Astrocyte (in vitro differentiated cells and primary cell): Measurements from ENCODE around the gene FSTL3. TPM values are rescaled to one million over a fixed set of nuclear protein-coding genes. Genes with fewer than 3 reads are reported as not detected.

Experiments
- DNase-seq: peaks from one replicate; pipeline ENCODE4 v3.0.0-alpha.2; 2010; ENCODE audit warnings: low read depth
- FAIRE-seq: peaks from 2 replicates; lab custom pipeline; 2011; peaks lifted over from hg19 to GRCh38; lab: Jason Lieb, UNC
- H2AFZ ChIP-seq: 2 replicates; pipeline ENCODE4 v1.6.0; 2012; ENCODE audit warnings: low read depth, low read length, inconsistent platforms
- H3K27ac ChIP-seq: 2 replicates; pipeline ENCODE4 v1.5.1; 2011; ENCODE audit warnings: low read depth, low read length, inconsistent platforms
- H3K27me3 ChIP-seq: 2 replicates; pipeline ENCODE4 v1.6.0; 2011; ENCODE audit warnings: low read length, inconsistent platforms; ENCODE audit not compliant: insufficient read depth
- H3K36me3 ChIP-seq: 2 replicates; pipeline ENCODE4 v1.5.1; 2011; ENCODE audit warnings: low read length, inconsistent platforms; ENCODE audit not compliant: insufficient read depth
- H3K4me1 ChIP-seq: 2 replicates; pipeline ENCODE4 v1.5.1; 2011; ENCODE audit warnings: low read length, inconsistent platforms; ENCODE audit not compliant: insufficient read depth
- H3K4me2 ChIP-seq: 2 replicates; pipeline ENCODE4 v1.6.0; 2012; ENCODE audit warnings: low read length, inconsistent platforms
- H3K4me3 ChIP-seq: 2 replicates; pipeline ENCODE4 v1.5.1; 2011; ENCODE audit warnings: low read depth, mild to moderate bottlenecking, low read length, inconsistent platforms; ENCODE audit not compliant: insufficient read depth
- H3K79me2 ChIP-seq: 2 replicates; pipeline ENCODE4 v1.6.0; 2012; ENCODE audit warnings: mild to moderate bottlenecking, low read length, inconsistent platforms; ENCODE audit not compliant: insufficient read depth
- H3K9ac ChIP-seq: 2 replicates; pipeline ENCODE4 v1.6.0; 2012; ENCODE audit warnings: mild to moderate bottlenecking, low read length, inconsistent platforms
- H3K9me3 ChIP-seq: 2 replicates; pipeline ENCODE4 v1.5.1; 2012; ENCODE audit warnings: low read depth, mild to moderate bottlenecking, low read length, inconsistent platforms; ENCODE audit not compliant: insufficient read depth
- H4K20me1 ChIP-seq: 2 replicates; pipeline ENCODE4 v1.6.0; 2012; ENCODE audit warnings: low read length, inconsistent platforms; ENCODE audit not compliant: insufficient read depth
- H3K27ac Mint-ChIP-seq: one replicate; pipeline ENCODE4 v1.8.0; 2021; ENCODE audit warnings: mild to moderate bottlenecking, mixed read lengths; ENCODE audit not compliant: unreplicated experiment
- H3K27me3 Mint-ChIP-seq: one replicate; pipeline ENCODE4 v1.8.0; 2021; ENCODE audit warnings: low read depth, mixed read lengths; ENCODE audit not compliant: unreplicated experiment
- H3K36me3 Mint-ChIP-seq: one replicate; pipeline ENCODE4 v1.8.0; 2021; ENCODE audit warnings: low read depth, mixed read lengths; ENCODE audit not compliant: unreplicated experiment
- H3K4me1 Mint-ChIP-seq: one replicate; pipeline ENCODE4 v1.8.0; 2021; ENCODE audit warnings: low read depth, mixed read lengths; ENCODE audit not compliant: unreplicated experiment
- H3K4me3 Mint-ChIP-seq: one replicate; pipeline ENCODE4 v1.8.0; 2021; ENCODE audit warnings: mild to moderate bottlenecking, moderate library complexity, mixed read lengths; ENCODE audit not compliant: unreplicated experiment
- H3K9me3 Mint-ChIP-seq: one replicate; pipeline ENCODE4 v1.8.0; 2021; ENCODE audit warnings: mild to moderate bottlenecking, mixed read lengths; ENCODE audit not compliant: unreplicated experiment
- CTCF ChIP-seq: IDR thresholded peaks from 2 replicates; pipeline ENCODE4 v1.5.1; 2011; ENCODE audit warnings: low read depth, mild to moderate bottlenecking, inconsistent platforms, low read length, moderate library complexity; ENCODE audit not compliant: insufficient read depth
- EZH2 ChIP-seq: IDR thresholded peaks from 2 replicates; pipeline ENCODE4 v1.6.1; 2012; ENCODE audit warnings: mild to moderate bottlenecking, low read length, inconsistent platforms; ENCODE audit not compliant: insufficient read depth
- total RNA-seq: library from RNA; stranded (reverse); gene quantifications from 2 replicates; pipeline ENCODE4 v1.2.1, GENCODE V29; 2021

FSTL3 gene
- total RNA-seq, 1 donor from 2014 or later, result 72.0 TPM

GRCh38 chr19:681029-682019 is 5.1 kb downstream of the FSTL3 start:
- no peak overlapping the region for H3K27ac Mint-ChIP-seq
- peaks cover 2% of the 10 kb centered on the region for H3K27me3 Mint-ChIP-seq
- FAIRE-seq, result no peak
- Histone ChIP-seq H3K4me3 (peak overlapping the region; percentile 57), H3K4me2 (peak overlapping the region; percentile 94), H3K27me3 (no peaks in the 10 kb centered on the region), H3K9me3 (no peaks in the 10 kb centered on the region), H4K20me1 (peaks cover 25% of the 10 kb centered on the region), H2AFZ (no peak overlapping the region), H3K79me2 (peaks cover 26% of the 10 kb centered on the region), H3K36me3 (no peaks in the 10 kb centered on the region), H3K4me1 (peaks cover 28% of the 10 kb centered on the region), H3K9ac (peak overlapping the region; percentile 82), H3K27ac (peak overlapping the region; percentile 92)
- TF ChIP-seq EZH2 (no peak), CTCF (no peak)
- peak overlapping the region; percentile 94 for H3K4me3 Mint-ChIP-seq
- H3K4me1 Mint-ChIP-seq, result peaks cover 6% of the 10 kb centered on the region
- H3K9me3 Mint-ChIP-seq, result no peaks in the 10 kb centered on the region
- no peak for DNase-seq
- peaks cover 3% of the 10 kb centered on the region for H3K36me3 Mint-ChIP-seq

DNA sequence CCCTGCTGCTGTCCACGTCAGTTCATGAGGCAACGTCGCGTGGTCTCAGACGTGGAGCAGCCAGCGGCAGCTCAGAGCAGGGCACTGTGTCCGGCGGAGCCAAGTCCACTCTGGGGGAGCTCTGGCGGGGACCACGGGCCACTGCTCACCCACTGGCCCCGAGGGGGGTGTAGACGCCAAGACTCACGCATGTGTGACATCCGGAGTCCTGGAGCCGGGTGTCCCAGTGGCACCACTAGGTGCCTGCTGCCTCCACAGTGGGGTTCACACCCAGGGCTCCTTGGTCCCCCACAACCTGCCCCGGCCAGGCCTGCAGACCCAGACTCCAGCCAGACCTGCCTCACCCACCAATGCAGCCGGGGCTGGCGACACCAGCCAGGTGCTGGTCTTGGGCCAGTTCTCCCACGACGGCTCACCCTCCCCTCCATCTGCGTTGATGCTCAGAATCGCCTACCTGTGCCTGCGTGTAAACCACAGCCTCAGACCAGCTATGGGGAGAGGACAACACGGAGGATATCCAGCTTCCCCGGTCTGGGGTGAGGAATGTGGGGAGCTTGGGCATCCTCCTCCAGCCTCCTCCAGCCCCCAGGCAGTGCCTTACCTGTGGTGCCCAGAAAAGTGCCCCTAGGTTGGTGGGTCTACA is 6.6 kb downstream of the FSTL3 start:
- Mint-ChIP-seq H3K4me3 (no peak overlapping the region), H3K4me1 (peaks cover 6% of the 10 kb centered on the region), H3K27me3 (peaks cover 7% of the 10 kb centered on the region), H3K27ac (no peak overlapping the region), H3K9me3 (no peaks in the 10 kb centered on the region), H3K36me3 (peaks cover 3% of the 10 kb centered on the region)
- H3K27me3 ChIP-seq, result no peaks in the 10 kb centered on the region
- peaks cover 18% of the 10 kb centered on the region for H3K4me1 ChIP-seq
- no peaks in the 10 kb centered on the region for H3K36me3 ChIP-seq
- H3K27ac ChIP-seq, result no peak overlapping the region
- H3K79me2 ChIP-seq, result peaks cover 18% of the 10 kb centered on the region
- H3K4me3 ChIP-seq, result no peak overlapping the region
- no peak for DNase-seq
- FAIRE-seq, result no peak
- no peak overlapping the region for H3K4me2 ChIP-seq
- peaks cover 22% of the 10 kb centered on the region for H4K20me1 ChIP-seq
- H3K9me3 ChIP-seq, result no peaks in the 10 kb centered on the region
- TF ChIP-seq EZH2 (no peak), CTCF (no peak)
- no peak overlapping the region for H2AFZ ChIP-seq
- H3K9ac ChIP-seq, result no peak overlapping the region
